ENCODE results near the gene ALDH5A1. TPM values are rescaled to one million over a fixed set of nuclear protein-coding genes. Genes with fewer than 3 reads are reported as not detected.

Gene ALDH5A1
- total RNA-seq, 2 donors from 2014 or later, result 10.5 to 14.6 TPM

GRCh38 chr6:24537771-24538385, 43.1 kb downstream of the ALDH5A1 start:
- DNase-seq (ENCODE audit: low spot score in 2 of 2) (no peak), ATAC-seq (no peak)
- no peaks in the 10 kb centered on the region for H3K9me3 Mint-ChIP-seq
- no peaks in the 10 kb centered on the region for H3K36me3 Mint-ChIP-seq
- no peak overlapping the region for H3K27ac Mint-ChIP-seq

- ATAC-seq, result no peak
- no peak overlapping the region for H3K27ac Mint-ChIP-seq
Observed at GRCh38 chr6:24539416-24539815, 44.6 kb downstream of the ALDH5A1 start.

GRCh38 chr6:24540197-24540596, 45.4 kb downstream of the ALDH5A1 start:
- H3K27ac Mint-ChIP-seq, result no peak overlapping the region
- no peak for ATAC-seq
- H3K36me3 Mint-ChIP-seq, result no peaks in the 10 kb centered on the region
- H3K9me3 Mint-ChIP-seq, result no peaks in the 10 kb centered on the region
- no peak for DNase-seq (ENCODE audit: low spot score in 2 of 2)

More at GRCh38 chr6:24539416-24539815, 44.6 kb downstream of the ALDH5A1 start:
- DNase-seq (ENCODE audit: low spot score in 2 of 2), result no peak
- Mint-ChIP-seq H3K9me3 (no peaks in the 10 kb centered on the region), H3K36me3 (no peaks in the 10 kb centered on the region)

GRCh38 chr6:24543683-24544082, 48.9 kb downstream of the ALDH5A1 start:
- no peak for ATAC-seq
- Mint-ChIP-seq H3K9me3 (no peaks in the 10 kb centered on the region), H3K27ac (no peak overlapping the region), H3K36me3 (no peaks in the 10 kb centered on the region)
- DNase-seq (ENCODE audit: low spot score in 2 of 2), result no peak

- H3K9me3 Mint-ChIP-seq, result no peaks in the 10 kb centered on the region
- no peak overlapping the region for H3K27ac Mint-ChIP-seq
- H3K36me3 Mint-ChIP-seq, result no peaks in the 10 kb centered on the region
- ATAC-seq (no peak), DNase-seq (ENCODE audit: low spot score in 2 of 2) (no peak)
Observed at GRCh38 chr6:24545183-24545582, 50.4 kb downstream of the ALDH5A1 start.

- ATAC-seq (no peak), DNase-seq (ENCODE audit: low spot score in 2 of 2) (no peak)
- Mint-ChIP-seq H3K27ac (no peak overlapping the region), H3K36me3 (no peaks in the 10 kb centered on the region), H3K9me3 (no peaks in the 10 kb centered on the region)
Observed at GRCh38 chr6:24545691-24546090, 50.9 kb downstream of the ALDH5A1 start.

GRCh38 chr6:24546439-24546838, 51.7 kb downstream of the ALDH5A1 start:
- H3K9me3 Mint-ChIP-seq, result no peaks in the 10 kb centered on the region
- H3K27ac Mint-ChIP-seq, result no peak overlapping the region
- no peak for ATAC-seq
- DNase-seq (ENCODE audit: low spot score in 2 of 2), result no peak
- no peaks in the 10 kb centered on the region for H3K36me3 Mint-ChIP-seq

- no peaks in the 10 kb centered on the region for H3K36me3 Mint-ChIP-seq
- no peaks in the 10 kb centered on the region for H3K9me3 Mint-ChIP-seq
- DNase-seq (ENCODE audit: low spot score in 2 of 2) (peak in 1 of 2 donors; percentile 42), ATAC-seq (peak; percentile 81 to 96)
- H3K27ac Mint-ChIP-seq, result no peak overlapping the region
Observed at GRCh38 chr6:24547243-24547642, 52.5 kb downstream of the ALDH5A1 start.

GRCh38 chr6:24549158-24549557, 54.4 kb downstream of the ALDH5A1 start:
- Mint-ChIP-seq H3K9me3 (no peaks in the 10 kb centered on the region), H3K27ac (no peak overlapping the region), H3K36me3 (no peaks in the 10 kb centered on the region)
- ATAC-seq (no peak), DNase-seq (ENCODE audit: low spot score in 2 of 2) (no peak)

- Mint-ChIP-seq H3K27ac (no peak overlapping the region), H3K36me3 (no peaks in the 10 kb centered on the region), H3K9me3 (no peaks in the 10 kb centered on the region)
- no peak for ATAC-seq
- no peak for DNase-seq (ENCODE audit: low spot score in 2 of 2)
Observed at GRCh38 chr6:24549674-24550353, 55.0 kb downstream of the ALDH5A1 start.

GRCh38 chr6:24551139-24551538, 56.4 kb downstream of the ALDH5A1 start:
- ATAC-seq (no peak), DNase-seq (ENCODE audit: low spot score in 2 of 2) (no peak)
- no peak overlapping the region for H3K27ac Mint-ChIP-seq
- no peaks in the 10 kb centered on the region for H3K9me3 Mint-ChIP-seq
- H3K36me3 Mint-ChIP-seq, result no peaks in the 10 kb centered on the region

- H3K27ac Mint-ChIP-seq, result no peak overlapping the region
- no peak for DNase-seq (ENCODE audit: low spot score in 2 of 2)
- ATAC-seq, result no peak
- H3K9me3 Mint-ChIP-seq, result no peaks in the 10 kb centered on the region
- H3K36me3 Mint-ChIP-seq, result no peaks in the 10 kb centered on the region
Observed at GRCh38 chr6:24554474-24554873, 59.7 kb downstream of the ALDH5A1 start.

GRCh38 chr6:24558516-24558915, 63.7 kb downstream of the ALDH5A1 start:
- Mint-ChIP-seq H3K27ac (no peak overlapping the region), H3K9me3 (no peaks in the 10 kb centered on the region), H3K36me3 (no peaks in the 10 kb centered on the region)
- DNase-seq (ENCODE audit: low spot score in 2 of 2) (no peak), ATAC-seq (no peak)

GRCh38 chr6:24564081-24564480, 69.3 kb downstream of the ALDH5A1 start:
- Mint-ChIP-seq H3K9me3 (no peaks in the 10 kb centered on the region), H3K36me3 (no peaks in the 10 kb centered on the region), H3K27ac (no peak overlapping the region)
- no peak for ATAC-seq
- no peak for DNase-seq (ENCODE audit: low spot score in 2 of 2)

GRCh38 chr6:24565196-24565595, 70.4 kb downstream of the ALDH5A1 start:
- no peak overlapping the region for H3K27ac Mint-ChIP-seq
- ATAC-seq (no peak), DNase-seq (ENCODE audit: low spot score in 2 of 2) (no peak)
- no peaks in the 10 kb centered on the region for H3K36me3 Mint-ChIP-seq
- no peaks in the 10 kb centered on the region for H3K9me3 Mint-ChIP-seq

GRCh38 chr6:24566020-24566767, 71.4 kb downstream of the ALDH5A1 start:
- DNase-seq (ENCODE audit: low spot score in 2 of 2) (no peak), ATAC-seq (no peak)
- H3K36me3 Mint-ChIP-seq, result no peaks in the 10 kb centered on the region
- H3K9me3 Mint-ChIP-seq, result no peaks in the 10 kb centered on the region
- no peak overlapping the region for H3K27ac Mint-ChIP-seq

- Mint-ChIP-seq H3K27ac (no peak overlapping the region), H3K9me3 (no peaks in the 10 kb centered on the region), H3K36me3 (no peaks in the 10 kb centered on the region)
- DNase-seq (ENCODE audit: low spot score in 2 of 2) (no peak), ATAC-seq (no peak)
Observed at GRCh38 chr6:24568683-24569082, 73.9 kb downstream of the ALDH5A1 start.

- Mint-ChIP-seq H3K36me3 (no peaks in the 10 kb centered on the region), H3K9me3 (no peaks in the 10 kb centered on the region)
Observed at GRCh38 chr6:24569811-24570210, 75.0 kb downstream of the ALDH5A1 start.

More at GRCh38 chr6:24569811-24570210, 75.0 kb downstream of the ALDH5A1 start:
- no peak for DNase-seq (ENCODE audit: low spot score in 2 of 2)
- no peak for ATAC-seq
- H3K27ac Mint-ChIP-seq, result no peak overlapping the region

Data from activated naive CD4-positive, alpha-beta T cell treated with anti-CD3 and anti-CD28 coated beads, Interleukin-2, amount 50 U/mL, for 72 hours (primary cell).